Lower leg skin (tissue), 4 donors: ENCODE data around the gene NUDT4. TPM values are rescaled to one million over a fixed set of nuclear protein-coding genes. Genes with fewer than 3 reads are reported as not detected.

ENCODE experiments used
- DNase-seq, 2 donors: peaks; one replicate each; pipeline ENCODE4 v3.0.0-alpha.2; 2019; ENCODE audit warnings: low spot score in 2 of 2
- H3K4me3 ChIP-seq: fragments of 200-600 bp; sonication (generic); 2 replicates; pipeline ENCODE4 v1.5.1; 2017; ENCODE audit warnings: mild to moderate bottlenecking, low read depth; ENCODE audit not compliant: poor library complexity, severe bottlenecking
- CTCF ChIP-seq, 3 donors: fragments of 450-650 bp; IDR thresholded peaks; one replicate each; pipeline ENCODE4 v1.5.1; 2016; ENCODE audit warnings: antibody characterized with exemption in 3 of 3, mild to moderate bottlenecking in 3 of 3, moderate library complexity in 2 of 3
- POLR2A ChIP-seq, 2 donors: fragments of 450-650 bp; IDR thresholded peaks; one replicate each; pipeline ENCODE4 v1.6.1; 2016 to 2017; ENCODE audit warnings: antibody characterized with exemption in 2 of 2, mild to moderate bottlenecking in 1 of 2, moderate library complexity in 1 of 2
- WGBS, 2 donors: methylation state at CpG; one replicate each; pipeline ENCODE4 v1.1.5; 2018; 5-methylcytosine and 5-hydroxymethylcytosine counted together
- intact Hi-C: fragments of 100-400 bp; cut with DNase I; formaldehyde crosslinking; loops from one replicate; pipeline ENCODE4 v1.15.0; 2023; ENCODE audit warnings: low total_unique reads
- total RNA-seq, 4 donors: library from RNA; depleted of rRNA; stranded (reverse); fragments of >200 nt; gene quantifications; one replicate each; pipeline ENCODE4 v1.1.0, GENCODE V29; 2016

Gene NUDT4
- total RNA-seq, 4 donors from 2014 or later, result 24.7 to 62.8 (median 34.2) TPM

- TF ChIP-seq CTCF (IDR thresholded peaks at IDR 0.05) (no peak), POLR2A (IDR thresholded peaks at IDR 0.05) (no peak)
- intact Hi-C loops, result no loop called here
- 66 to 76% methylated on average over 3 of the region's 3 CpGs for WGBS, 2 donors
- H3K4me3 ChIP-seq, result no peak overlapping the region
- no peak for DNase-seq
Observed at GRCh38 chr12:93451423-93452158, 73.9 kb downstream of the NUDT4 start.

- WGBS, 2 donors, result 80 to 83% methylated on average over 5 of the region's 5 CpGs
- no peak overlapping the region for H3K4me3 ChIP-seq
- TF ChIP-seq CTCF (IDR thresholded peaks at IDR 0.05) (no peak), POLR2A (IDR thresholded peaks at IDR 0.05) (no peak)
- DNase-seq, result no peak
- intact Hi-C loops, result no loop called here
Observed at GRCh38 chr12:93453633-93454032, 75.9 kb downstream of the NUDT4 start.

- intact Hi-C loops, result no loop called here
- no peak for TF ChIP-seq POLR2A (IDR thresholded peaks at IDR 0.05)
- WGBS, 2 donors, result 60 to 66% methylated on average over 2 of the region's 2 CpGs
- no peak overlapping the region for H3K4me3 ChIP-seq
- no peak for DNase-seq
Observed at GRCh38 chr12:93456077-93456476, 78.4 kb downstream of the NUDT4 start.

Other genes starting within 250 kb of the NUDT4 start
- 10 to 100 TPM; 22.5 to 44.8 (median 40.6) TPM for gene UBE2N, start 64.0 kb downstream of the NUDT4 start, total RNA-seq
- gene MRPL42, start 89.6 kb downstream of the NUDT4 start, total RNA-seq, result 10 to 100 TPM; 43.9 to 58.4 (median 47.7) TPM
- gene SOCS2, start 194.8 kb downstream of the NUDT4 start, total RNA-seq, result 10 to 100 TPM in 2 of 4 donors, 1 to 10 TPM in 2; 4.2 to 14.2 (median 9.2) TPM